Osteoblast (primary cell): ENCODE results near the gene RND3. TPM values are rescaled to one million over a fixed set of nuclear protein-coding genes. Genes with fewer than 3 reads are reported as not detected.

Source experiments
- DNase-seq: peaks from one replicate; pipeline ENCODE4 v3.0.0; 2011; ENCODE audit warnings: low spot score, mixed read lengths; ENCODE audit not compliant: insufficient read length; ENCODE audit errors: missing footprints
- H2AFZ ChIP-seq: 2 replicates; pipeline ENCODE4 v1.6.0; 2011; ENCODE audit warnings: mild to moderate bottlenecking, low read length
- H3K27ac ChIP-seq: 2 replicates; pipeline ENCODE4 v1.5.1; 2011; ENCODE audit warnings: mild to moderate bottlenecking, low read depth, low read length, moderate library complexity
- H3K27me3 ChIP-seq: 2 replicates; pipeline ENCODE4 v1.6.0; 2012; ENCODE audit warnings: mild to moderate bottlenecking, control low read depth, inconsistent platforms, low read length, moderate library complexity; ENCODE audit not compliant: insufficient read depth
- H3K36me3 ChIP-seq: 2 replicates; pipeline ENCODE4 v1.5.1; 2011; ENCODE audit warnings: mild to moderate bottlenecking, low read length, control low read depth, moderate library complexity; ENCODE audit not compliant: insufficient read depth
- H3K4me1 ChIP-seq: 2 replicates; pipeline ENCODE4 v1.5.1; 2011; ENCODE audit warnings: mild to moderate bottlenecking, low read length, control low read depth, moderate library complexity; ENCODE audit not compliant: insufficient read depth
- H3K4me2 ChIP-seq: 2 replicates; pipeline ENCODE4 v1.6.0; 2011; ENCODE audit warnings: mild to moderate bottlenecking, low read length; ENCODE audit not compliant: insufficient read depth
- H3K4me3 ChIP-seq: fragments of 200-600 bp; sonication (generic); 3 replicates; pipeline ENCODE4 v1.5.1; 2012; ENCODE audit warnings: mild to moderate bottlenecking, low read length, inconsistent platforms; ENCODE audit not compliant: insufficient read depth
- H3K79me2 ChIP-seq: 2 replicates; pipeline ENCODE4 v1.6.0; 2012; ENCODE audit warnings: mild to moderate bottlenecking, low read length, control low read depth, inconsistent platforms; ENCODE audit not compliant: insufficient read depth
- H3K9me3 ChIP-seq: 2 replicates; pipeline ENCODE4 v1.5.1; 2011; ENCODE audit warnings: low read depth, low read length, control low read depth
- H4K20me1 ChIP-seq: 2 replicates; pipeline ENCODE4 v1.6.0; 2012; ENCODE audit warnings: mild to moderate bottlenecking, low read length, control low read depth; ENCODE audit not compliant: insufficient read depth
- CTCF ChIP-seq: IDR thresholded peaks from 2 replicates; pipeline ENCODE4 v1.5.1; 2011; ENCODE audit warnings: mild to moderate bottlenecking, low read depth, low read length, moderate library complexity; ENCODE audit errors: extremely low read depth
- total RNA-seq: library from RNA; depleted of rRNA; stranded (reverse); fragments of >200 nt; gene quantifications from 2 replicates; pipeline ENCODE4 v1.2.3, GENCODE V29; 2012

The RND3 gene
- total RNA-seq, 1 donor = 241 TPM

DNA sequence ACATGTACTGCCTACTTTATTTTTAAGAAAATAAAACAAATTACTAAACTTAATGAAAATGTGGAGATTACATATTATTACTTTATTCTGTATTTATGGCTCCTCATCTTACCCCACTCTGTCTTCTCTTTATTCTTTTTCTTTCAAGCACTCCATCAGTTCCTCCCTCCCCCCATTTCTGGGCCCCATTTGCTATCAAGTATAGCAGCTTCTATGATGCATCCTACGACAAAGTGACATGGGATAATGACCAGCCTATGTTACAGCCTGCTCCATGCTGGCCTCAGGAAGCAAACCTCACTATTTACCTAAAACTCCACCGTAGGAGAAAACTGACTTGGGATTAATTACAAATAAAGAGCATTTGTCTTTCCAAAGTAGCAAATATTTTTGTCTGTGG lies 58.8 kb downstream of the RND3 start:
- Histone ChIP-seq H3K27ac (no peak overlapping the region), H3K9me3 (no peaks in the 10 kb centered on the region), H4K20me1 (no peaks in the 10 kb centered on the region), H3K79me2 (no peaks in the 10 kb centered on the region), H3K4me3 (no peak overlapping the region), H3K36me3 (no peaks in the 10 kb centered on the region), H2AFZ (no peak overlapping the region), H3K27me3 (no peaks in the 10 kb centered on the region), H3K4me1 (no peaks in the 10 kb centered on the region), H3K4me2 (no peak overlapping the region)
- no peak for TF ChIP-seq CTCF
- DNase-seq = no peak

GRCh38 chr2:150427298-150427697 lies 60.2 kb downstream of the RND3 start:
- Histone ChIP-seq H3K79me2 (no peaks in the 10 kb centered on the region), H2AFZ (no peak overlapping the region), H3K4me3 (no peak overlapping the region), H3K27ac (no peak overlapping the region), H3K4me2 (no peak overlapping the region), H4K20me1 (no peaks in the 10 kb centered on the region), H3K4me1 (no peaks in the 10 kb centered on the region), H3K36me3 (no peaks in the 10 kb centered on the region), H3K9me3 (no peaks in the 10 kb centered on the region), H3K27me3 (no peaks in the 10 kb centered on the region)
- no peak for TF ChIP-seq CTCF
- DNase-seq = no peak

DNA sequence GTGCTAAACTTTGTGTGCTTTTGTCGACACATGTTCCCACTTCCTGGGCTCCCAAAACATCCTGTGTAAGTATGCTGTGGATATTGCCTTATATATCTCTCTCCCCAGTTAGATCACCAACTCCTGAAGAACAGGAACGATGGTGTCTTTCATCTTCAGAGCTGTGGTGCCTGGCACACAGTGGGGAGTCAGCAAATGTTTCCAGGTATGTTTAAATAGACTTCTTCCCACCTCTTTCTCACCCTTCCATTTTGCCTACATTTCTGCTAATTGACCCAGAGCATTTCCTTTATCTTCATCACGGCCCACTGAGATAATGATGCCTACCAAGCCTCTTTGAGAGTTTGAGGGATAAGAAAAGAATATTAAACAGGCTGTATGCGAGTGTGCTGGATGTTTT lies 60.7 kb downstream of the RND3 start:
- no peak overlapping the region for H2AFZ ChIP-seq
- H3K4me2 ChIP-seq = no peak overlapping the region
- TF ChIP-seq CTCF = no peak
- H3K79me2 ChIP-seq = no peaks in the 10 kb centered on the region
- H3K4me1 ChIP-seq = no peaks in the 10 kb centered on the region
- H3K4me3 ChIP-seq = no peak overlapping the region
- no peaks in the 10 kb centered on the region for H4K20me1 ChIP-seq
- H3K9me3 ChIP-seq = no peaks in the 10 kb centered on the region
- H3K27ac ChIP-seq = no peak overlapping the region
- H3K27me3 ChIP-seq = no peaks in the 10 kb centered on the region
- no peaks in the 10 kb centered on the region for H3K36me3 ChIP-seq
- DNase-seq = peak; percentile 67

DNA sequence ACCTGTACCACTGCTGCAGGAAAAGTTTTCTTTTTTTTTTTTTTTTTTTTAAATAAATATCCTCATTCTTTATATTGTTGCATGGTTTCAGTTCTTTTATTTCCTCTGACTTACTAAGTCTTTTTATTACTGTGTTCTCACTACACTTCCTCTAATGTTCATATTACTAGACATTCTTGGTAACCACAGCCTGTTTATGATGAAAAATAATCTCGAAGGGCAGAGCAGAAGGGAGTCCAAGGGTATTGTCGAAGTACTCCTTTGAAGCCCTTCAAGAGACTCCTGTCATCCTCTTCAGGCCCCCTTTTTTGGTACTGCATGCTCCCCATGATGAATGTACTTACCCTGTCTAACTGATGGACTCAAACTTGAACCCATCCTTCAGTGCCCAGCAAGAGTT lies 61.2 kb downstream of the RND3 start:
- DNase-seq = no peak
- no peaks in the 10 kb centered on the region for H3K36me3 ChIP-seq
- no peaks in the 10 kb centered on the region for H3K27me3 ChIP-seq
- H3K4me3 ChIP-seq = no peak overlapping the region
- no peak overlapping the region for H3K27ac ChIP-seq
- no peaks in the 10 kb centered on the region for H4K20me1 ChIP-seq
- H3K79me2 ChIP-seq = no peaks in the 10 kb centered on the region
- H2AFZ ChIP-seq = no peak overlapping the region
- no peaks in the 10 kb centered on the region for H3K4me1 ChIP-seq
- H3K4me2 ChIP-seq = no peak overlapping the region
- H3K9me3 ChIP-seq = no peaks in the 10 kb centered on the region
- TF ChIP-seq CTCF = no peak
